Measurements from ENCODE around the gene EPB41L5. TPM values are rescaled to one million over a fixed set of nuclear protein-coding genes. Genes with fewer than 3 reads are reported as not detected.
A peak's percentile ranks its signal among the peaks of the same experiment; 100 is the strongest.

EPB41L5 gene
- total and polyA plus RNA-seq, 10 of the 15 experiments (the other 5 are each of a cell fraction or from before 2014, with no cell fraction given) = 2.1 to 20.4 (median 8.2) TPM

DNA sequence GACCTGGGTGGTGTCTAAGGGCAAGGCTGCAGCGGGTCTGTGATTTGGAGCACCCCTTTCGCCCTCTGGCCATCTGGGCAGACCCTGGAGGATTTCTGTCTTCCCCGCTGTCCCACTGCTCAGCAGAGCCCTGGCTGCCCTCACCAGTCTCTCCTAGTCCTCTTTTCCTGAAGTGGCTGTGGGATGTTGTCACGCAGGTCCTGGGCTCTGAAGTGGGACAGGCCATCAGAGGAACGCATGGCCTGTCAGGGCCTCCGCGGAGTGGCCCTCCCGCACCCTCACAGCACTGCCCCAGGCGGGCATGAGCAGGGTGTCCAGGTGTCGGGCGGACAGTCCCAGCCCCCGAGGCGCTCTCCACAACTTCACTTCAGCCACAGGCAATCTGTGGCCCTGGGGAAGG is 211.4 kb downstream of the EPB41L5 start:
- intact Hi-C loops (cut with micrococcal nuclease; ENCODE audit: unreplicated experiment) = no loop called here
- Histone ChIP-seq H3K9me3 (replicated peaks; ENCODE audit: control insufficient read depth, insufficient read depth, low read length) (no peaks in the 10 kb centered on the region), H3K27ac (ENCODE audit: control insufficient read depth, insufficient read depth) (peak overlapping the region; percentile 83; the same call in 1 of the 2 replicates), H3K4me3 (peak overlapping the region; percentile 81), H3K4me1 (ENCODE audit: control insufficient read depth, insufficient read depth, low read length) (peaks cover 22% of the 10 kb centered on the region), H3K27me3 (replicated peaks in 1 of 2; ENCODE audit: control insufficient read depth in 2 of 2, insufficient read depth in 2 of 2, low read length in 1 of 2) (no peaks in the 10 kb centered on the region), H3K79me2 (ENCODE audit: control insufficient read depth, insufficient read depth, low read length) (peaks cover 25% of the 10 kb centered on the region), H3K9ac (ENCODE audit: control insufficient read depth, insufficient read depth, low read length) (peak overlapping the region; percentile 63), H3K4me2 (ENCODE audit: control insufficient read depth, insufficient read depth) (peak overlapping the region; percentile 88), H2AFZ (ENCODE audit: control insufficient read depth, low read depth, low read length) (no peak overlapping the region), H4K20me1 (ENCODE audit: control insufficient read depth, insufficient read depth) (no peaks in the 10 kb centered on the region), H3K36me3 (ENCODE audit: control insufficient read depth in 2 of 2, insufficient read depth in 2 of 2, low read length in 1 of 2) (no peaks in the 10 kb centered on the region)
- ChIA-PET CTCF (interaction anchor here (1.3 kb wide), 1 partner anchor 48 kb away, joined by 6 read pairs; no protein-coding TSS in a partner anchor), POLR2A (interaction anchor here (0.6 kb wide), 1 partner anchor 1326 kb away, joined by 3 read pairs; no protein-coding TSS in a partner anchor), RAD21 (ENCODE audit: unreplicated experiment) (interaction anchor here (1.4 to 2.0 kb wide), 2 partner anchors 8 to 48 kb away, joined by 12 to 14 read pairs; no protein-coding TSS in a partner anchor), SMC1A (ENCODE audit: uncharacterized antibody, unreplicated experiment) (interaction anchor here (2.2 kb wide), 1 partner anchor 48 kb away, joined by 12 read pairs; no protein-coding TSS in a partner anchor)
- no TSS peak for BruUV-seq (replicated peaks)
- in situ Hi-C loops (cut with MboI) = loop anchor here (25.0 kb wide), 1 partner anchor 463 kb away; no protein-coding TSS in a partner anchor
- WGBS (ENCODE audit: insufficient coverage, insufficient replicate concordance, low lambda C conversion rate, missing lambda C conversion rate) = 97% methylated on average over 13 of the region's 13 CpGs
- ATAC-seq = no peak
- FAIRE-seq = no peak
- DNase-seq (ENCODE audit: low read depth, low spot score) = no peak
- TF ChIP-seq POLR2AphosphoS2 (IDR thresholded peaks at IDR 0.05; ENCODE audit: low read depth, low read length) = no peak
- no peak for TF ChIP-seq IKZF1 (conservative IDR thresholded peaks at IDR 0.05)
- TF ChIP-seq KAT2A (conservative IDR thresholded peaks at IDR 0.05; ENCODE audit: control insufficient read depth, low read depth, low read length) = no peak
- TF ChIP-seq HDGF (IDR thresholded peaks at IDR 0.05) = no peak
- no peak for TF ChIP-seq RELA (IDR thresholded peaks at IDR 0.05; ENCODE audit: borderline replicate concordance, partially characterized antibody)
- no peak for TF ChIP-seq CBX3 (IDR thresholded peaks at IDR 0.05; ENCODE audit: borderline replicate concordance, low read depth)
- no peak for TF ChIP-seq EP300 (IDR thresholded peaks at IDR 0.05; ENCODE audit: borderline replicate concordance in 1 of 2, control insufficient read depth in 1 of 2, low read depth in 2 of 2, low read length in 2 of 2)
- no peak for TF ChIP-seq TCF3 (IDR thresholded peaks at IDR 0.05; ENCODE audit: borderline replicate concordance, insufficient read depth, low read depth, low read length)
- TF ChIP-seq, protein P1, sequence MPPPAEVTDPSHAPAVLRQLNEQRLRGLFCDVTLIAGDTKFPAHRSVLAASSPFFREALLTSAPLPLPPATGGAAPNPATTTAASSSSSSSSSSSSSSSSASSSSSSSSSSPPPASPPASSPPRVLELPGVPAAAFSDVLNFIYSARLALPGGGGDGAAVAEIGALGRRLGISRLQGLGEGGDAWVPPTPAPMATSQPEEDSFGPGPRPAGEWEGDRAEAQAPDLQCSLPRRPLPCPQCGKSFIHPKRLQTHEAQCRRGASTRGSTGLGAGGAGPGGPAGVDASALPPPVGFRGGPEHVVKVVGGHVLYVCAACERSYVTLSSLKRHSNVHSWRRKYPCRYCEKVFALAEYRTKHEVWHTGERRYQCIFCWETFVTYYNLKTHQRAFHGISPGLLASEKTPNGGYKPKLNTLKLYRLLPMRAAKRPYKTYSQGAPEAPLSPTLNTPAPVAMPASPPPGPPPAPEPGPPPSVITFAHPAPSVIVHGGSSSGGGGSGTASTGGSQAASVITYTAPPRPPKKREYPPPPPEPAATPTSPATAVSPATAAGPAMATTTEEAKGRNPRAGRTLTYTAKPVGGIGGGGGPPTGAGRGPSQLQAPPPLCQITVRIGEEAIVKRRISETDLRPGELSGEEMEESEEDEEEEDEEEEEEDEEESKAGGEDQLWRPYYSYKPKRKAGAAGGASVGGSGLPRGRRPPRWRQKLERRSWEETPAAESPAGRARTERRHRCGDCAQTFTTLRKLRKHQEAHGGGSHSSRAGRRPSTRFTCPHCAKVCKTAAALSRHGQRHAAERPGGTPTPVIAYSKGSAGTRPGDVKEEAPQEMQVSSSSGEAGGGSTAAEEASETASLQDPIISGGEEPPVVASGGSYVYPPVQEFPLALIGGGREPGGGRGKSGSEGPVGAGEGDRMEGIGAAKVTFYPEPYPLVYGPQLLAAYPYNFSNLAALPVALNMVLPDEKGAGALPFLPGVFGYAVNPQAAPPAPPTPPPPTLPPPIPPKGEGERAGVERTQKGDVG (CRISPR knock-in tag; IDR thresholded peaks at IDR 0.05) = no peak
- no peak for TF ChIP-seq TCF12 (IDR thresholded peaks at IDR 0.05; ENCODE audit: low read depth, low read length)
- TF ChIP-seq TBL1XR1 (IDR thresholded peaks at IDR 0.05; ENCODE audit: low read depth, low read length) = no peak
- TF ChIP-seq MXI1 (IDR thresholded peaks at IDR 0.05; ENCODE audit: low read depth, low read length) = no peak
- TF ChIP-seq YBX1 (IDR thresholded peaks at IDR 0.05) = no peak
- TF ChIP-seq ZNF592 (IDR thresholded peaks at IDR 0.05) = no peak
- TF ChIP-seq SUPT20H (IDR thresholded peaks at IDR 0.05; ENCODE audit: borderline replicate concordance, control insufficient read depth, low read depth, low read length) = no peak
- no peak for TF ChIP-seq PAX5 (IDR thresholded peaks at IDR 0.05; ENCODE audit: borderline replicate concordance, low read depth, low read length)
- no peak for TF ChIP-seq SRF (IDR thresholded peaks at IDR 0.05; ENCODE audit: low read depth in 2 of 2, low read length in 2 of 2)

Data from GM12878 (cell line).